B cell (primary cell): ENCODE data around the gene SPATA19. TPM values are rescaled to one million over a fixed set of nuclear protein-coding genes. Genes with fewer than 3 reads are reported as not detected.

Source experiments
- ATAC-seq: fragments of 200-7000 bp; cut with Tn5 transposase; one replicate; pipeline ENCODE4 v1.10.0; 2021; ENCODE audit warnings: low read depth, mild to moderate bottlenecking, moderate number of reproducible peaks, moderate library complexity
- CTCF ChIA-PET: fragments of 350-600 bp; sonication (Branson Sonifier 250); formaldehyde crosslinking; loops from one replicate; lab custom pipeline; 2021; ENCODE audit warnings: antibody characterized with exemption, inconsistent platforms; lab: Charles Lee
- POLR2A ChIA-PET: fragments of 350-600 bp; sonication (Branson Sonifier 250); formaldehyde crosslinking; loops from one replicate; lab custom pipeline; 2021; ENCODE audit warnings: antibody characterized with exemption; lab: Charles Lee
- DNase-seq: peaks from one replicate; pipeline ENCODE4 v3.0.0; 2013
- H2AFZ ChIP-seq: 2 replicates; pipeline ENCODE4 v1.6.1; 2012; ENCODE audit warnings: mild to moderate bottlenecking, low read depth, low read length; ENCODE audit not compliant: insufficient read depth, poor library complexity, severe bottlenecking
- H3K27ac ChIP-seq, 2 donors: 1 replicate in 1 of 2; 2 replicates in 1 of 2; pipeline ENCODE4 v1.5.1; 2012 to 2013; ENCODE audit warnings: low read length in 2 of 2, mild to moderate bottlenecking in 2 of 2, moderate library complexity in 1 of 2
- H3K27me3 ChIP-seq, 4 experiments: fragments of 200-600 bp in 1 of 4; sonication (generic) in 1 of 4; replicated peaks in 1 of 4; 1 replicate in 2 of 4; 2 replicates in 2 of 4; pipeline versions ENCODE4 v1.6.1 to v1.7.0; 2013 to 2016; ENCODE audit warnings: low read length in 3 of 4, mild to moderate bottlenecking in 2 of 4, mixed read lengths in 1 of 4, moderate library complexity in 1 of 4; ENCODE audit not compliant: insufficient read depth in 4 of 4, control insufficient read depth in 3 of 4; ENCODE audit errors: control extremely low read depth in 1 of 4
- H3K36me3 ChIP-seq, 2 experiments: replicated peaks in 1 of 2; 1 replicate in 1 of 2; 2 replicates in 1 of 2; pipeline versions ENCODE4 v1.6.1 to v1.7.1; 2013; ENCODE audit warnings: low read length in 1 of 2; ENCODE audit not compliant: insufficient read depth in 2 of 2, control insufficient read depth in 1 of 2; ENCODE audit errors: control extremely low read depth in 1 of 2, extremely low read depth in 1 of 2
- H3K4me1 ChIP-seq, 2 donors: fragments of 200-600 bp in 1 of 2; sonication (generic) in 1 of 2; 1 replicate in 1 of 2; 2 replicates in 1 of 2; pipeline versions ENCODE4 v1.5.1 to v1.6.1; 2013 to 2017; ENCODE audit warnings: low read length in 2 of 2; ENCODE audit not compliant: control insufficient read depth in 2 of 2, insufficient read depth in 2 of 2
- H3K4me2 ChIP-seq: replicated peaks from 2 replicates; pipeline ENCODE3; 2012; ENCODE audit warnings: mild to moderate bottlenecking, low read depth, low read length; ENCODE audit not compliant: poor library complexity, severe bottlenecking
- H3K4me3 ChIP-seq, 5 experiments: fragments of 200-600 bp in 1 of 5; sonication (generic) in 1 of 5; 1 replicate in 3 of 5; 2 replicates in 2 of 5; pipeline versions ENCODE4 v1.5.1 to v1.7.0; 2011 to 2016; ENCODE audit warnings: low read length in 4 of 5, mild to moderate bottlenecking in 4 of 5, low read depth in 2 of 5, control low read depth in 1 of 5, moderate library complexity in 1 of 5; ENCODE audit not compliant: insufficient read depth in 1 of 5; ENCODE audit errors: control extremely low read depth in 1 of 5, extremely low read depth in 1 of 5
- H3K79me2 ChIP-seq: fragments of 200-600 bp; sonication (generic); one replicate; pipeline ENCODE4 v1.6.0; 2016; ENCODE audit warnings: low read length; ENCODE audit not compliant: control insufficient read depth, insufficient read depth
- H3K9ac ChIP-seq: fragments of 200-600 bp; sonication (generic); 2 replicates; pipeline ENCODE4 v1.6.1; 2017; ENCODE audit warnings: mild to moderate bottlenecking, low read length, moderate library complexity
- H3K9me3 ChIP-seq, 3 donors: one replicate each; pipeline versions ENCODE4 v1.6.1 to v1.7.1; 2013; ENCODE audit warnings: low read length in 2 of 3; ENCODE audit not compliant: control insufficient read depth in 2 of 3, insufficient read depth in 1 of 3; ENCODE audit errors: control extremely low read depth in 1 of 3
- H4K20me1 ChIP-seq: 2 replicates; pipeline ENCODE4 v1.6.0; 2012; ENCODE audit warnings: mild to moderate bottlenecking, low read length; ENCODE audit not compliant: insufficient read depth, control insufficient read depth, poor library complexity, severe bottlenecking
- H3K27ac Mint-ChIP-seq: one replicate; pipeline ENCODE4 v1.8.0; 2021; ENCODE audit warnings: mixed read lengths
- H3K27me3 Mint-ChIP-seq: one replicate; pipeline ENCODE4 v1.8.0; 2021; ENCODE audit warnings: mixed read lengths
- H3K4me1 Mint-ChIP-seq: one replicate; pipeline ENCODE4 v1.8.0; 2021; ENCODE audit warnings: mixed read lengths
- H3K4me3 Mint-ChIP-seq: one replicate; pipeline ENCODE4 v1.8.0; 2021; ENCODE audit warnings: mixed read lengths
- H3K9me3 Mint-ChIP-seq: one replicate; pipeline ENCODE4 v1.8.0; 2022; ENCODE audit warnings: mixed read lengths; ENCODE audit not compliant: insufficient read depth
- CTCF ChIP-seq: fragments of 200-600 bp; IDR thresholded peaks from one replicate; pipeline ENCODE4 v1.8.0; 2022; ENCODE audit warnings: antibody characterized with exemption, mild to moderate bottlenecking
- EZH2 ChIP-seq: IDR thresholded peaks from 2 replicates; pipeline ENCODE4 v1.6.1; 2012; ENCODE audit warnings: borderline replicate concordance, low read depth, mild to moderate bottlenecking, moderate library complexity, low read length; ENCODE audit not compliant: insufficient read depth, poor library complexity, severe bottlenecking
- WGBS: methylation state at CpG from one replicate; pipeline ENCODE4 v1.1.5; 2013; ENCODE audit warnings: missing lambda C conversion rate; ENCODE audit not compliant: insufficient coverage; 5-methylcytosine and 5-hydroxymethylcytosine counted together
- intact Hi-C: fragments of 100-400 bp; cut with micrococcal nuclease; formaldehyde crosslinking; loops from one replicate; pipeline ENCODE4 v1.10.0; 2022
- polyA plus RNA-seq: library from polyadenylated mRNA; depleted of rRNA; stranded (reverse); fragments of >200 nt; gene quantifications from 2 replicates; pipeline ENCODE4 v1.2.3, GENCODE V29; 2012
- total RNA-seq, 2 donors: library from RNA; stranded (reverse); fragments of 120-200 nt in 1 of 2; gene quantifications; 1 replicate in 1 of 2; 2 replicates in 1 of 2; pipeline versions ENCODE4 v1.2.3 to v1.2.4, GENCODE V29; 2013 to 2022

Gene SPATA19
- total and polyA plus RNA-seq, 2 donors (not counting 1 experiment from before 2014, with no cell fraction given) = not detected

DNA sequence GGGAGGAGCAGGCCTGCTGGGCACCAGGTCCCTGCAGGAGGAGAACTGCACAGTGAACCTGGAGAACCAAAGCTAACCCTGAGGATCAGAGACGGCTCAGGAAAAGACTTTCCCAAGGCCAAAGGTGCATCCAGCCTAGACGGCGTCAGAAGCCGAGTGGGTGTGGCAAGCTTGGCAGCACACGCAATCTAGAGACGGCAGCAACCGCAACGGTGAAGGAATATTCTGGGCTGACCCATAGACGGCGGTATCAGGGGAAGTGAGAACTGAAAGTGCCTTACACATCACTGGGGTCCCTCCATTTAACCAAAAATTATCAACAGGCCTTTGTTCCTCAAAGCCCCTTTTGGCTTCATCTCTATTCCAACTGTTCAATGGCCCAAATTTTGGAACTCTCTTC lies 26.2 kb downstream of the SPATA19 start:
- WGBS = 85% methylated on average over 10 of the region's 10 CpGs
- H4K20me1 ChIP-seq = no peaks in the 10 kb centered on the region
- ChIA-PET POLR2A (no interaction called here), CTCF (no interaction called here)
- H3K27ac ChIP-seq = no peak overlapping the region
- H3K27me3 Mint-ChIP-seq = no peaks in the 10 kb centered on the region
- intact Hi-C loops = no loop called here
- H3K4me3 ChIP-seq = no peak overlapping the region
- ATAC-seq (no peak), DNase-seq (no peak)
- no peak overlapping the region for H2AFZ ChIP-seq
- H3K4me1 ChIP-seq = no peaks in the 10 kb centered on the region
- H3K4me3 Mint-ChIP-seq = no peak overlapping the region
- no peaks in the 10 kb centered on the region for H3K27me3 ChIP-seq
- TF ChIP-seq EZH2 (no peak), CTCF (no peak)
- no peaks in the 10 kb centered on the region for H3K9me3 Mint-ChIP-seq
- H3K4me1 Mint-ChIP-seq = no peaks in the 10 kb centered on the region
- H3K36me3 ChIP-seq = no peaks in the 10 kb centered on the region
- no peak overlapping the region for H3K27ac Mint-ChIP-seq
- H3K79me2 ChIP-seq = no peaks in the 10 kb centered on the region
- H3K9me3 ChIP-seq = peaks cover 0 to 10% (median 0%) of the 10 kb centered on the region in 3 donors
- no peak overlapping the region for H3K4me2 ChIP-seq
- no peak overlapping the region for H3K9ac ChIP-seq

DNA sequence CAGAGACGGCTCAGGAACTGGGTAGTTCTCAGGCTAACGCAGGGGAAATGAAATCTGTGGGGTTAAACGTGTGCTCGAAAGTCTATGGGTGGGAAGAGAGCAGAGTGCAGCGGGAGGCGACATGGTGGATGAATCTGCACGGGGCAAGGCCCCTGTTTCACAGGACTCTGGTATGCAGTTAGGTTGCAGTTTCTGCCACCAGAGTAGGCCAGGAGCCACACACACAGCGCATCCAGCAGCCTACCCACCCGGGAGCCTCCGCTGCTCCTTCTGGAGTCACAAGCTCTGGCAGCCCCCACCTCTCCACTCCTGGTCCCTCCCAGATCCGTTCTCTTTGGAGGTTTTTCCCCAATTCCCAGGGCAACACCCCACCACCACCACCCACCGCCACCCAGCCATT lies 27.0 kb downstream of the SPATA19 start:
- intact Hi-C loops = no loop called here
- H2AFZ ChIP-seq = no peak overlapping the region
- no peak overlapping the region for H3K4me2 ChIP-seq
- H3K27ac ChIP-seq = no peak overlapping the region
- CTCF ChIA-PET = no interaction called here
- H3K9ac ChIP-seq = no peak overlapping the region
- peaks cover 0 to 10% (median 0%) of the 10 kb centered on the region in 3 donors for H3K9me3 ChIP-seq
- POLR2A ChIA-PET = no interaction called here
- no peak for TF ChIP-seq CTCF
- no peak for TF ChIP-seq EZH2
- no peak overlapping the region for H3K4me3 ChIP-seq
- no peaks in the 10 kb centered on the region for H3K79me2 ChIP-seq
- no peak overlapping the region for H3K4me3 Mint-ChIP-seq
- no peaks in the 10 kb centered on the region for H3K4me1 ChIP-seq
- ATAC-seq (no peak), DNase-seq (no peak)
- no peaks in the 10 kb centered on the region for H3K36me3 ChIP-seq
- H3K4me1 Mint-ChIP-seq = no peaks in the 10 kb centered on the region
- no peaks in the 10 kb centered on the region for H4K20me1 ChIP-seq
- 80% methylated on average over 10 of the region's 12 CpGs for WGBS
- H3K27ac Mint-ChIP-seq = no peak overlapping the region
- no peaks in the 10 kb centered on the region for H3K27me3 ChIP-seq
- H3K9me3 Mint-ChIP-seq = no peaks in the 10 kb centered on the region
- H3K27me3 Mint-ChIP-seq = no peaks in the 10 kb centered on the region
